ENCODE measurements around the gene YDJC.
"Not testable (repeated sequence)": the region's sequence is repeated elsewhere in the genome, so short reads cannot be mapped to it uniquely, and the experiment has no call there.

The YDJC gene

DNA sequence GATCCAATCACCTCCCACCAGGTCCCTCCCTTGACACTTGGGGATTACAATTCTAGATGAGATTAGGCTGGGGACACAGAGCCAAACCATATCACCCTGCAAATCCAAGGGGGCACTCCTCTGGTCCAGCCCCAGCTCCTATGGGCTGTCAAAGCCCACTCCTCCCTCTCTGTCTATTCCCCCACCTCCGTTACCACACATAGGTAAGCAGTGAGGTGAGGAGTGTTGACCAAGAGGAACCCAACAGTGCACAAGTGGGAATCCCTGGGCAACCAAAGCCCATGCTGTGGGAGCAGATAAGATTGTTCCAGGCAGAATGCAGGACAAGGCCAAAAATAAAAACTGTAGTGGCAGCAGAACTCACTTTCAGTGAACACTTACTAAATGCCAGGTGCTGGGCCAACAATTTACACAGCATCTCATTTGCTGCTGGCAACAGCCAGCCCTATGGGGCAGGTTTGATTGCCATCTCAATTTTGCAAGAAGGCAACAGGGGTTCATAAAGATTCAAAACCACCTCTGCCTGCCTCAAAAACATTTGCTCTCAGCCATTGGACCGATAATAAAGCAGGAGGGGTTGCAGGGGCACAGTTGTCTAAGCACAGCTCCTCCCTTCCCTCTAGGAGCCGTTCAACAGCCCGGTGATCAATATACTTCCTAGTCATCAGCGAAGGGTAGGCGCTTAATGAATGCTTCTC, 21.1 kb upstream of the YDJC start:
- Histone ChIP-seq H3K27me3 (replicated peaks; ENCODE audit: control insufficient read depth, insufficient read depth, low read length) (no peaks in the 10 kb centered on the region), H3K9me3 (ENCODE audit: control insufficient read depth, low read length) (no peaks in the 10 kb centered on the region), H3K36me3 (ENCODE audit: control insufficient read depth, insufficient read depth, low read length, severe bottlenecking) (peaks cover 3% of the 10 kb centered on the region), H3K9ac (ENCODE audit: low read length) (peak overlapping the region; percentile 81), H3K4me3 (ENCODE audit: low read length) (peak overlapping the region; percentile 82), H3K4me1 (ENCODE audit: control insufficient read depth, insufficient read depth, low read length) (peaks cover 12% of the 10 kb centered on the region)
- no peak for DNase-seq (ENCODE audit: low read depth)

- Histone ChIP-seq H3K9me3 (ENCODE audit: control insufficient read depth, low read length) (no peaks in the 10 kb centered on the region), H3K4me1 (ENCODE audit: control insufficient read depth, insufficient read depth, low read length) (peaks cover 12% of the 10 kb centered on the region), H3K4me3 (ENCODE audit: low read length) (no peak overlapping the region), H3K27me3 (replicated peaks; ENCODE audit: control insufficient read depth, insufficient read depth, low read length) (no peaks in the 10 kb centered on the region), H3K9ac (ENCODE audit: low read length) (no peak overlapping the region), H3K36me3 (ENCODE audit: control insufficient read depth, insufficient read depth, low read length, severe bottlenecking) (peaks cover 3% of the 10 kb centered on the region)
- DNase-seq (ENCODE audit: low read depth): no peak
These were observed 20.5 kb upstream of the YDJC start for GRCh38 chr22:21650280-21650679.

DNA sequence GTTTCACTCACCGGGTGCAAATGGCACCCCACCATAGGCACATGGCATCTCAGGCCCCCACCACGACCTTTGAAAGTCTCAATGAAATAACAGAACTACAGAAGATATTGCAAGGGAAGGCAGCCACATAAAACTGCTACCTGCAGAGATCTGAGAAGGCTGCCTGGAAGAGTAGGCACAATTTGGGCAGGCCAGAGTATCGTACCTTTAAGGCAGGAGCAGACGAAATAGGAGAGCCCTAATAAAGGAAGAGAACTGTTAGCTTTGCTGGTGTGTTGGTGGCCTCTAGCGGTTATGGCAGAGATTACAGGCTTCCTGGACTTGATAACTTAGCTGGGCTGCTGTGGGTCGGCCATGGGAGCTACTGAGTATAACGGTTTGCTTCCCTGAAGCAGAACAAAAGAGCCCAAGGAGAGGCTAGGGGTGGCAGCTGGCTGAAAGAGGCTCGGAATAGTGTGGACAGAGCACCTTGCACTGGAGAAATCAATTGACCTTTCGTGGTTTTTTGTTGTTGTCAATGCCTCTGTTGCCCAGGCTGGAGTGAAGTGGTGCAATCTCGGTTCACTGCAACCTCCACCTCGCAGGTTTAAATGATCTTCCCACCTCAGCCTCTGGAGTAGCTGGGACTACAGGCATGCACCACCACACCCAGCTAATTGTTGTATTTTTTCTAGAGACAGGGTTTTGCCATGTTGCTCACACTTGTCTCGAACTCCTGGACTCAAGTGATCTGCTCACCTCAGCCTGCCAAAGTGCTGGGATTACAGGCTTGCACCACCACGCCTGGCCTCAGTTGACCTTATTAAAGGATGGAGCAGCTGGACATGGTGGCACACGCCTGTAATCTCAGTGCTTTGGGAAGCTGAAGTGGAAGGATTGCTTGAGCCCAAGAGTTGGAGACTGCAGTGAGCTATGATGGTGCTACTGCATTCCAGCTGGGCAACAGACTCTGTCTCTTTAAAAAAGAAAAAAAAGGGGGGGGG, 17.1 kb upstream of the YDJC start:
- peaks cover 3% of the 10 kb centered on the region for H3K36me3 ChIP-seq (ENCODE audit: control insufficient read depth, insufficient read depth, low read length, severe bottlenecking)
- no peaks in the 10 kb centered on the region for H3K9me3 ChIP-seq (ENCODE audit: control insufficient read depth, low read length)
- DNase-seq (ENCODE audit: low read depth): peak; percentile 93
- no peak overlapping the region for H3K9ac ChIP-seq (ENCODE audit: low read length)
- peaks cover 13% of the 10 kb centered on the region for H3K4me1 ChIP-seq (ENCODE audit: control insufficient read depth, insufficient read depth, low read length)
- H3K27me3 ChIP-seq (replicated peaks; ENCODE audit: control insufficient read depth, insufficient read depth, low read length): no peaks in the 10 kb centered on the region
- no peak overlapping the region for H3K4me3 ChIP-seq (ENCODE audit: low read length)

DNA sequence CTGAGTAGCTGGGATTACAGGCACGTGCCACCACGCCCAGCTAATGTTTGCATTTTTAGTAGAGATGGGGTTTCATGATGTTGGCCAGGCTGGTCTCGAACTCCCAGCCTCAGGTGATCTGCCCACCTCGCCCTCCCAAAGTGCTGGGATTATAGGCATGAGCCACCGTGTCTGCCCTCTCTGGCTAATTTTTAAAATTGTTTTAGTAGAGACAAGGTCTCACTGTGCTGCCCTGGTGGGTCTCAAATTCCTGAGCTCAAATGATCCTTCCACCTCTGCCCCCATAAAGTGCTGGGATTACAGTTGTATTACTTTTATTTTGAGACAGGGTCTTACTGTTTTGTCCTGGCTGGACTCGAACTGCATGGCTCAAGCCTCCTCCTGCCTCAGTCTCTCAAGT, 15.7 kb upstream of the YDJC start:
- H3K27me3 ChIP-seq (replicated peaks; ENCODE audit: control insufficient read depth, insufficient read depth, low read length); H3K9ac ChIP-seq (ENCODE audit: low read length); H3K36me3 ChIP-seq (ENCODE audit: control insufficient read depth, insufficient read depth, low read length, severe bottlenecking); H3K4me1 ChIP-seq (ENCODE audit: control insufficient read depth, insufficient read depth, low read length); H3K9me3 ChIP-seq (ENCODE audit: control insufficient read depth, low read length); H3K4me3 ChIP-seq (ENCODE audit: low read length); DNase-seq (ENCODE audit: low read depth): not testable (repeated sequence)

DNA sequence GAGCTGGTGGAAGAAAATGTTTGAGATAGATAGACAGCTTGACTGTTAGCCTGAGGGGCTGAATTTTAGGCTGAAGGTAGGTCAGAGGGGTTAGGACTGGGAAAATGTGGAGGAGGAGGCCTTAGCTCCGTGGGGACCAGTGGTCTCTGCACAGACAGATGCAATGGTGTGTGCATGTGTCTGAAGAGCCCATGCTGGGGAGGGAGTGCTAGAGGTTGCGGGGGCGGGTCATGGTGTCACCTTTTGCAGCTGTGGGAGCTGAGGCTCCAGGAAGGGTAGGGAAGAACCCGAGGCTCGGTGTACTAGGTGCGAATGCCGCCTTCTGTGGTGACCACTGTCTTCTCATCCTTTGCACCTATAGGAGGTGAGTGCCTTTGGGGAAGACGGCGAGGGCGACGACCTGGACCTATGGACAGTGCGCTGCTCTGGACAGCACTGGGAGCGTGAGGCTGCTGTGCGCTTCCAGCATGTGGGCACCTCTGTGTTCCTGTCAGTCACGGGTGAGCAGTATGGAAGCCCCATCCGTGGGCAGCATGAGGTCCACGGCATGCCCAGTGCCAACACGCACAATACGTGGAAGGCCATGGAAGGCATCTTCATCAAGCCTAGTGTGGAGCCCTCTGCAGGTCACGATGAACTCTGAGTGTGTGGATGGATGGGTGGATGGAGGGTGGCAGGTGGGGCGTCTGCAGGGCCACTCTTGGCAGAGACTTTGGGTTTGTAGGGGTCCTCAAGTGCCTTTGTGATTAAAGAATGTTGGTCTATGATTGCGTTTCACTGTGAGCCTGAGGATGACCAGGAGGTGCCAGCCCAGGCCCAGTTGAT, 13.9 kb upstream of the YDJC start:
- H3K9me3 ChIP-seq (ENCODE audit: control insufficient read depth, low read length): no peaks in the 10 kb centered on the region
- H3K27me3 ChIP-seq (replicated peaks; ENCODE audit: control insufficient read depth, insufficient read depth, low read length): no peaks in the 10 kb centered on the region
- H3K4me3 ChIP-seq (ENCODE audit: low read length): peak overlapping the region; percentile 87
- H3K36me3 ChIP-seq (ENCODE audit: control insufficient read depth, insufficient read depth, low read length, severe bottlenecking): peaks cover 1% of the 10 kb centered on the region
- no peak for DNase-seq (ENCODE audit: low read depth)
- H3K4me1 ChIP-seq (ENCODE audit: control insufficient read depth, insufficient read depth, low read length): peaks cover 9% of the 10 kb centered on the region
- H3K9ac ChIP-seq (ENCODE audit: low read length): peak overlapping the region; percentile 80

- Histone ChIP-seq H3K27me3 (replicated peaks; ENCODE audit: control insufficient read depth, insufficient read depth, low read length) (no peaks in the 10 kb centered on the region), H3K4me1 (ENCODE audit: control insufficient read depth, insufficient read depth, low read length) (peaks cover 9% of the 10 kb centered on the region), H3K9ac (ENCODE audit: low read length) (peak overlapping the region; percentile 80), H3K36me3 (ENCODE audit: control insufficient read depth, insufficient read depth, low read length, severe bottlenecking) (no peaks in the 10 kb centered on the region), H3K4me3 (ENCODE audit: low read length) (peak overlapping the region; percentile 87), H3K9me3 (ENCODE audit: control insufficient read depth, low read length) (no peaks in the 10 kb centered on the region)
- DNase-seq (ENCODE audit: low read depth): peak; percentile 81
These were observed 13.0 kb upstream of the YDJC start for GRCh38 chr22:21642584-21643448.

DNA sequence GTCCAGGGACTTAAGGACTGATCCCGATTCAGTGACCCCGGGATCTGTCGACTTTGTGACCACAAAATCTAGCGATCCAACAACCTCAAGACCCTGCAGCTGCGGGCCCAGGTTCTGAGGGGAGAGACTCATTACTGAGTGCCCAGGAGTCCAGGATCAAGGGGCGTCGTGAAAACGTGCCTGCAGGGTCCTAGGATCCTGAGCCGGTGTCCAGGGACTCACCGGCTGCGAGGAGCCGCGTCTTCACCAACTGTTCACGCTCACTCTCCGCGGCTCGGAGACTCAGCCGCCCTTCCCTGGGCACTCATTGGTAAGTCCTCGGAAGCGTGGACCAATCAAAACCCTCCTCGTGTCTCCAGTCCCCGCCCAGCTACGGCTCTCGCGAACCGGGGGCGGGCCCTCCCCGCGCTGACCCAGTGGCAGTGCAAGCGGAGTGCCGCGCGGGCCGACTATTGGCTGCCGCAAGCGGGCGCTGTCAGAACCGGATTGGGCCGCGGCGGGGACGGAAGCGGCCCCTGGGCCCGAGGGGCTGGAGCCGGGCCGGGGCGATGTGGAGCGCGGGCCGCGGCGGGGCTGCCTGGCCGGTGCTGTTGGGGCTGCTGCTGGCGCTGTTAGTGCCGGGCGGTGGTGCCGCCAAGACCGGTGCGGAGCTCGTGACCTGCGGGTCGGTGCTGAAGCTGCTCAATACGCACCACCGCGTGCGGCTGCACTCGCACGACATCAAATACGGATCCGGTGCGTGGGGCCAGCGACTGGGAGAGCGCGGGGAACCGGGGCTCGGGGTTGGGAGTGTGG, 12.2 kb upstream of the YDJC start, which contains the start of gene SDF2L1:
Gene SDF2L1 (plus strand): TSS at position 514 of the 795 bp plus-strand sequence. CDS start 35 bp downstream, at position 549.
- DNase-seq (ENCODE audit: low read depth): peak; percentile 100
- Histone ChIP-seq H3K9ac (ENCODE audit: low read length) (peak within 1 kb of the TSS; percentile 80), H3K36me3 (ENCODE audit: control insufficient read depth, insufficient read depth, low read length, severe bottlenecking) (no peaks in the 10 kb centered on the region), H3K4me3 (ENCODE audit: low read length) (peak within 1 kb of the TSS; percentile 87), H3K27me3 (replicated peaks; ENCODE audit: control insufficient read depth, insufficient read depth, low read length) (no peaks in the 10 kb centered on the region), H3K9me3 (ENCODE audit: control insufficient read depth, low read length) (no peaks in the 10 kb centered on the region), H3K4me1 (ENCODE audit: control insufficient read depth, insufficient read depth, low read length) (peaks cover 9% of the 10 kb centered on the region)

DNA sequence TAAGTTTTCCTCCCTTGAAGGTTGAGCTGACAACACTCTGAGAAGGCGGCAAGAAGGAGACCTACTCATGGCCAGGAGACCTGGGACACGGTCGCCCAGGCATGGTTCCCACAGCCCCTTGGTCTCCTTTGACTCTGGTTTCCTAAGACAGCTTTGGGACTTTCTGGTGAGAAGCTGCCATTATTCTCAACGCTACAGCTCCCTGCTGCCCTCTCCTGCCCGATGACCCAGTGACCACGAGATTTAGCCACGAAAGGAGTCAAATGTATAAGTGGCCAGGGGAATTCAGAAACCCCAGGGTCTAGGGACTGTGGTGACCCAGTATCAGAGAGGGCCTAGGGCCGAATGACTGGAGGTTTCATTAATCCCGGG, 11.6 kb upstream of the YDJC start:
- Histone ChIP-seq H3K36me3 (ENCODE audit: control insufficient read depth, insufficient read depth, low read length, severe bottlenecking) (no peaks in the 10 kb centered on the region), H3K9me3 (ENCODE audit: control insufficient read depth, low read length) (no peaks in the 10 kb centered on the region), H3K4me3 (ENCODE audit: low read length) (peak overlapping the region; percentile 87), H3K4me1 (ENCODE audit: control insufficient read depth, insufficient read depth, low read length) (peaks cover 9% of the 10 kb centered on the region), H3K27me3 (replicated peaks; ENCODE audit: control insufficient read depth, insufficient read depth, low read length) (no peaks in the 10 kb centered on the region), H3K9ac (ENCODE audit: low read length) (peak overlapping the region; percentile 76)
- peak; percentile 65 for DNase-seq (ENCODE audit: low read depth)

GRCh38 chr22:21640810-21641209, 11.0 kb upstream of the YDJC start:
- H3K4me1 ChIP-seq (ENCODE audit: control insufficient read depth, insufficient read depth, low read length): peaks cover 9% of the 10 kb centered on the region
- DNase-seq (ENCODE audit: low read depth): no peak
- H3K4me3 ChIP-seq (ENCODE audit: low read length): no peak overlapping the region
- no peaks in the 10 kb centered on the region for H3K9me3 ChIP-seq (ENCODE audit: control insufficient read depth, low read length)
- no peaks in the 10 kb centered on the region for H3K27me3 ChIP-seq (replicated peaks; ENCODE audit: control insufficient read depth, insufficient read depth, low read length)
- H3K9ac ChIP-seq (ENCODE audit: low read length): no peak overlapping the region
- no peaks in the 10 kb centered on the region for H3K36me3 ChIP-seq (ENCODE audit: control insufficient read depth, insufficient read depth, low read length, severe bottlenecking)

GRCh38 chr22:21639359-21639758, 9.5 kb upstream of the YDJC start:
- no peak overlapping the region for H3K4me3 ChIP-seq (ENCODE audit: low read length)
- H3K9me3 ChIP-seq (ENCODE audit: control insufficient read depth, low read length): no peaks in the 10 kb centered on the region
- no peaks in the 10 kb centered on the region for H3K36me3 ChIP-seq (ENCODE audit: control insufficient read depth, insufficient read depth, low read length, severe bottlenecking)
- H3K9ac ChIP-seq (ENCODE audit: low read length): no peak overlapping the region
- no peak for DNase-seq (ENCODE audit: low read depth)
- H3K27me3 ChIP-seq (replicated peaks; ENCODE audit: control insufficient read depth, insufficient read depth, low read length): no peaks in the 10 kb centered on the region
- H3K4me1 ChIP-seq (ENCODE audit: control insufficient read depth, insufficient read depth, low read length): peaks cover 9% of the 10 kb centered on the region
